SK-N-SH treated with all-trans-retinoic acid at 6 μM for 48 hours (cell line): ENCODE data around the gene IFI44L.

ENCODE experiments used
- ATAC-seq: fragments of 200-7000 bp; cut with Tn5 transposase; 3 replicates; pipeline ENCODE4 v1.9.1; 2020; ENCODE audit warnings: mild to moderate bottlenecking, moderate library complexity
- ARNTL ChIP-seq: fragments of 450-650 bp; formaldehyde crosslinking; IDR thresholded peaks from 2 replicates; pipeline ENCODE4 v1.5.0; 2020; ENCODE audit warnings: low read depth, mild to moderate bottlenecking, moderate library complexity, borderline replicate concordance
- BACH2 ChIP-seq: fragments of 250-450 bp; sonication (Bioruptor Pico); IDR thresholded peaks from 2 replicates; pipeline ENCODE4 v1.9.0; 2021; ENCODE audit warnings: mild to moderate bottlenecking, borderline replicate concordance
- CREB5 ChIP-seq: fragments of 250-450 bp; sonication (Bioruptor Pico); IDR thresholded peaks from 2 replicates; pipeline ENCODE4 v1.5.1; 2020; ENCODE audit warnings: low read depth, mild to moderate bottlenecking, moderate library complexity
- CSDC2 ChIP-seq: fragments of 250-450 bp; sonication (Bioruptor Pico); IDR thresholded peaks from 2 replicates; pipeline ENCODE4 v1.5.0; 2020; ENCODE audit warnings: mild to moderate bottlenecking, moderate library complexity
- ESRRG ChIP-seq: fragments of 250-450 bp; sonication (Bioruptor Pico); IDR thresholded peaks from 2 replicates; pipeline ENCODE4 v1.6.1; 2021; ENCODE audit warnings: mild to moderate bottlenecking
- ISL1 ChIP-seq: fragments of 250-450 bp; sonication (Bioruptor Pico); IDR thresholded peaks from 2 replicates; pipeline ENCODE4 v2.1.2; 2022; ENCODE audit warnings: mild to moderate bottlenecking, moderate library complexity
- PATZ1 ChIP-seq: fragments of 250-450 bp; sonication (Bioruptor Pico); IDR thresholded peaks from 2 replicates; pipeline ENCODE4 v1.8.0; 2020; ENCODE audit warnings: mild to moderate bottlenecking, moderate library complexity, borderline replicate concordance
- POU6F1 ChIP-seq: fragments of 250-450 bp; sonication (Bioruptor Pico); IDR thresholded peaks from 2 replicates; pipeline ENCODE4 v1.8.0; 2021; ENCODE audit warnings: low read depth, mild to moderate bottlenecking, moderate library complexity, borderline replicate concordance
- PPARA ChIP-seq: fragments of 250-450 bp; sonication (Bioruptor Pico); IDR thresholded peaks from 2 replicates; pipeline ENCODE4 v1.5.0; 2020; ENCODE audit warnings: mild to moderate bottlenecking, borderline replicate concordance
- RARB ChIP-seq: fragments of 250-450 bp; sonication (Bioruptor Pico); IDR thresholded peaks from 2 replicates; pipeline ENCODE4 v1.8.0; 2021; ENCODE audit warnings: mild to moderate bottlenecking, moderate library complexity
- TCF4 ChIP-seq: fragments of 250-450 bp; sonication (Bioruptor Pico); IDR thresholded peaks from 2 replicates; pipeline ENCODE4 v1.8.0; 2021; ENCODE audit warnings: mild to moderate bottlenecking, moderate library complexity, borderline replicate concordance
- TSHZ2 ChIP-seq: fragments of 250-450 bp; sonication (Bioruptor Pico); IDR thresholded peaks from 2 replicates; pipeline ENCODE4 v1.5.0; 2020; ENCODE audit warnings: mild to moderate bottlenecking, moderate library complexity
- ZFP3 ChIP-seq: fragments of 250-450 bp; sonication (Bioruptor Pico); IDR thresholded peaks from 2 replicates; pipeline ENCODE4 v1.5.0; 2020; ENCODE audit warnings: mild to moderate bottlenecking, moderate library complexity
- ZFP30 ChIP-seq: fragments of 450-650 bp; formaldehyde crosslinking; IDR thresholded peaks from 2 replicates; pipeline ENCODE4 v1.5.0; 2022; ENCODE audit warnings: mild to moderate bottlenecking, moderate library complexity
- ZNF565 ChIP-seq: fragments of 450-650 bp; formaldehyde crosslinking; conservative IDR thresholded peaks from 2 replicates; pipeline ENCODE4 v1.5.0; 2020; ENCODE audit warnings: low read depth, mild to moderate bottlenecking, moderate library complexity
- ZNF70 ChIP-seq: fragments of 450-650 bp; formaldehyde crosslinking; IDR thresholded peaks from 2 replicates; pipeline ENCODE4 v1.5.0; 2020; ENCODE audit warnings: mild to moderate bottlenecking, moderate library complexity

Gene IFI44L

GRCh38 chr1:78640462-78640861 is 20.2 kb downstream of the IFI44L start (continued):
- TF ChIP-seq ARNTL (CRISPR knock-in tag) (no peak), ZNF565 (CRISPR knock-in tag) (no peak), CREB5 (CRISPR knock-in tag) (no peak), ISL1 (no peak)

GRCh38 chr1:78641558-78641957 is 21.3 kb downstream of the IFI44L start:
- ATAC-seq, result no peak
- no peak for TF ChIP-seq CSDC2
- TF ChIP-seq ISL1, result no peak
- TF ChIP-seq ZFP3 (CRISPR knock-in tag), result no peak

GRCh38 chr1:78645723-78646122 is 25.5 kb downstream of the IFI44L start:
- no peak for ATAC-seq
- no peak for TF ChIP-seq ZNF565 (CRISPR knock-in tag)
- TF ChIP-seq POU6F1, result no peak
- no peak for TF ChIP-seq ZNF70 (CRISPR knock-in tag)
- no peak for TF ChIP-seq PPARA (CRISPR knock-in tag)
- TF ChIP-seq CREB5 (CRISPR knock-in tag), result no peak
- TF ChIP-seq PATZ1 (CRISPR knock-in tag), result no peak
- TF ChIP-seq TCF4, result no peak
- no peak for TF ChIP-seq RARB (CRISPR knock-in tag)
- TF ChIP-seq ZFP30 (CRISPR knock-in tag), result no peak
- TF ChIP-seq ESRRG (CRISPR knock-in tag), result no peak
- TF ChIP-seq TSHZ2 (CRISPR knock-in tag), result no peak
- TF ChIP-seq ZFP3 (CRISPR knock-in tag), result no peak
- TF ChIP-seq BACH2 (CRISPR knock-in tag), result no peak

- ATAC-seq, result no peak
- no peak for TF ChIP-seq PATZ1 (CRISPR knock-in tag)
These were observed 27.0 kb downstream of the IFI44L start for GRCh38 chr1:78647238-78647637.
